GM08714 (cell line): ENCODE results near the gene KCNJ13.
"Not testable (repeated sequence)": the region's sequence is repeated elsewhere in the genome, so short reads cannot be mapped to it uniquely, and the experiment has no call there.

Source experiments
- H3K4me3 ChIP-seq: fragments of 200-500 bp; sonication (Bioruptor generic); 2 replicates; pipeline ENCODE4 v1.5.1; 2014; ENCODE audit warnings: mild to moderate bottlenecking, low read length, inconsistent platforms
- ZNF274 ChIP-seq: IDR thresholded peaks from 2 replicates; pipeline ENCODE4 v1.6.1; 2012; ENCODE audit warnings: mild to moderate bottlenecking, low read depth, low read length

KCNJ13 gene

DNA sequence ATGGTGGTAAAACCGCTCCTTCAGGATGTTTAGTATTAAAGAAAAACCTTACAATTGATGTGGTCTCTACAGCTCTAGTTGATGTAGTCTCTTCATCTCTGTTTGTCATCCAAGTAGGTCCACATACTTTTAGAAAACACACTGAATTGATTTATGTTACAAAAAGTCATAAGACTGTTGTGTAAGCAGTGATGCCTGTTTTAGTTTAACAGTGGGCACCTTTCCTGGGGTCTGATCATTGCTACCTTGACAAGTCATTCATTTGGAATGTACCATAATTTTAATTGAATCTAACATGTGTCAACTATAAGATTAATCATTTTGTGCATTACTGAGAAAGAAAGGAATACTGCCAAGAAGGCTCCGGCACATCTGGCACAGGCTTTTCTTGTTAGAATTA is 44.9 kb downstream of the KCNJ13 start:
- no peak overlapping the region for H3K4me3 ChIP-seq
- no peak for TF ChIP-seq ZNF274

DNA sequence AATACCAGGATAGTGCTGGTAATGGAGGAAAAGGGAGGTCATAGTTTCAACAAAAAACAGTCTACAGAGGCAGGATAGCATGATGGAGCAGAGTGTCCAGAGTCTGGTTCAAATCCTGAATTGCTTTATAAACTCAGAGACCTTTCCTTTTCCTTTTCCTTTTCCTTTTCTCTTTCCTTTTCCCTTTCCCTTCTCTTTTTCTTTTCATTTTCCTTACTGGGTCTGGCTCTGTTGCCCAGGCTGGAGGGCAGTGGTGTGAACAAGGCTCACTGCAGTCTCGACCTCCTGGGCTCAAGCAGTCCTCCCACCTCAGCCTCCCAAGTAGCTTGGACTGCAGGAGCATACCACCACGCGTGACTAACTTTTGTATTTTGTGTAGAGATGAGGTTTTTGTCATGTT is 47.6 kb downstream of the KCNJ13 start:
- TF ChIP-seq ZNF274: no peak
- no peak overlapping the region for H3K4me3 ChIP-seq

DNA sequence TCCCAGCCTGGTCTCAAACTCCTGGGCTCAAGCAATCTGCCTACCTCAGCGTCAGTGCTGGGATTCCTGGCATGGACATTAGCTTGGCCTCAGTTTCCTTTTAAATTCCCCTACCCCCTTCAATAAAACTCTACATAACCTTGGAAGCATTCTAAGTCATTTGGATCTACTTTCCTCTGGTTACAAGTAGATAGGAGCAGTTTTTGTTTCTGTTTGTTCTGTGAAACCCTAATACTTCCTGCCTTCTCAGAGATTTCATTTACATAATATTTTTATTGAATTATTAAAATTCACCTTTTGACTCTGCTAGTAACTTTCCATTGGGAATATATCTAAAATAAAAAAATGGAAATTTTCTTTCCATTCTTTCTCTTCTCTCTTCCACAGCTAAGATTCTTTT is 53.3 kb downstream of the KCNJ13 start:
- no peak overlapping the region for H3K4me3 ChIP-seq
- no peak for TF ChIP-seq ZNF274

DNA sequence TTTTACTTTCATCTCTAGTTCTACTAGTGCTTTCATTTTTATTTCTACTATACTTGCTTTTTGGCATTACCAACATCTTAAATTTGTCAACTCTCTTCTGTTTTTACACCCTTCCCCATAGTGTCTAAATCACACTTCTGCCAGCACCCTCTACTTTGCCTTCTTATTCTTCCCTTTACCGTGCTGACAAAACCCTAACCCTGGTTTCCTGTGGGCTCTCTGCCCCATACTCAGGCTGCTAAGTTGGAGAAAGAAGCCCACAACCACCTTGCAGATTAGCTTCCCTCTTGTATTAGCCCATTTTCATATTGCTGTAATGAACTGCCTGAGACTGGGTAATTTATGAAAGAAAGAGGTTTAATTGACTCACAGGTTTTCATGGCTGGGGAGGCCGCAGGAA is 54.5 kb downstream of the KCNJ13 start:
- H3K4me3 ChIP-seq: no peak overlapping the region
- TF ChIP-seq ZNF274: no peak

- no peak for TF ChIP-seq ZNF274
- no peak overlapping the region for H3K4me3 ChIP-seq
These were observed 55.1 kb downstream of the KCNJ13 start for GRCh38 chr2:232721261-232721660.

GRCh38 chr2:232720056-232720455 is 56.3 kb downstream of the KCNJ13 start:
- H3K4me3 ChIP-seq: not testable (repeated sequence)
